ENCODE results near the gene WDR5.

Gene WDR5

DNA sequence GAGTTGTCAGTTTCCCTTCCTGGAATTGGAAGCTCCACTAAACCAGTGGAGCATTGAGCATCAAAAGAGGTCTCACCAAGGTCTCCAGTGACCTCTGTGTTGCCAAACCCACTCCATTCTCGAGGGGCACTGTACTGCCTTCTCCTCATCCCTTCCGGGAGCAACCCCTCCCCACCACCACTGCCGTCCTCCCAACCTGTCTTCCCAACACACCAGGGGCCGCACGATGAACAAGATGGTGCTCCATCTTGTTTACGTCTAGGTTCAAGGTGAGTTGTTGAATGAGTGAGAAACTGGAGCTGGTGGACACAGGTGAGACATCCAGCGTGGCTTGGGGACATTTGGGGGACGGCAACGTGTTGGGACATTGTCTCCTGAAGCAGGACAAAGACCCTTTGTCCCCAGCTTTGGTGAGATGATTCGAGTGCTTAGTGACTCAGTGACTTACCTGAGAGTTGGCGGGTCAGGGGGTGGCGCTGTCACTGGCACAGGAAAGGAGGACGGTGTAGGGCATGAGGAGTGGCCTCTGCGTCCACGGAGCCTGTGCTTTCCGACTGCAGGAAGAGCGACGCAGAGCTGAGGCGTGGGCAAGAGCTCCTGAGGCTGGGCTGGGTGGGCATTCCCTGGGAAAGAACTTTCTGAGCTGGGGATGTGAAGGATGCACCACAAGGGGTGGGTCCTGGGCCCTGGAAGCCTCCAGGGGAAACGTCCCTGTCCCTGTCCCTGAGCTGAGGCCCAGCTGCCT, 73.3 kb downstream of the WDR5 start:
- no peak for DNase-seq (ENCODE audit: low read depth in 2 of 2)
- H3K4me3 ChIP-seq (replicated peaks in 1 of 2; ENCODE audit: low read depth in 2 of 2, low read length in 2 of 2): no peak overlapping the region
- TF ChIP-seq, protein P1, sequence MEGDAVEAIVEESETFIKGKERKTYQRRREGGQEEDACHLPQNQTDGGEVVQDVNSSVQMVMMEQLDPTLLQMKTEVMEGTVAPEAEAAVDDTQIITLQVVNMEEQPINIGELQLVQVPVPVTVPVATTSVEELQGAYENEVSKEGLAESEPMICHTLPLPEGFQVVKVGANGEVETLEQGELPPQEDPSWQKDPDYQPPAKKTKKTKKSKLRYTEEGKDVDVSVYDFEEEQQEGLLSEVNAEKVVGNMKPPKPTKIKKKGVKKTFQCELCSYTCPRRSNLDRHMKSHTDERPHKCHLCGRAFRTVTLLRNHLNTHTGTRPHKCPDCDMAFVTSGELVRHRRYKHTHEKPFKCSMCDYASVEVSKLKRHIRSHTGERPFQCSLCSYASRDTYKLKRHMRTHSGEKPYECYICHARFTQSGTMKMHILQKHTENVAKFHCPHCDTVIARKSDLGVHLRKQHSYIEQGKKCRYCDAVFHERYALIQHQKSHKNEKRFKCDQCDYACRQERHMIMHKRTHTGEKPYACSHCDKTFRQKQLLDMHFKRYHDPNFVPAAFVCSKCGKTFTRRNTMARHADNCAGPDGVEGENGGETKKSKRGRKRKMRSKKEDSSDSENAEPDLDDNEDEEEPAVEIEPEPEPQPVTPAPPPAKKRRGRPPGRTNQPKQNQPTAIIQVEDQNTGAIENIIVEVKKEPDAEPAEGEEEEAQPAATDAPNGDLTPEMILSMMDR (IDR thresholded peaks at IDR 0.05; ENCODE audit: low read depth, low read length): no peak
